ENCODE measurements around the gene GRXCR2.
A peak's percentile ranks its signal among the peaks of the same experiment; 100 is the strongest.
"Not testable (repeated sequence)": the region's sequence is repeated elsewhere in the genome, so short reads cannot be mapped to it uniquely, and the experiment has no call there.

GRXCR2 gene

DNA sequence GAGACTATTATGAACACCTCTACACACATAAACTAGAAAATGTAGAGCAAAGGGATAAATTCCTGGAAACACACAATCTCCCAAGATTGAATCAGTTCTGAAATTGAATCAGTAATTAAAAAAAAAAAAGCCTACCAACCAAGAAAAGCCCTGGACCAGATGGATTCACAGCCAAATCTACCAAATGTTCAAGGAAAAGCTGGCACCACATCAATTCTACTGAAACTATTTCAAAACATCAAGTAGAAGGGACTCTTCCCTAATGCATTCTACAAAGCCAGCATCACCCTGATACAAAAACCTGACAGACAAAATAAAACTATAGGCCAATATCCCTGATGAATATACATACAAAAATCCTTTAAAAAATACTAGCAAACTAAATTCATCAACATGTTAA lies 25.4 kb upstream of the GRXCR2 start:
- peaks cover 54% of the 10 kb centered on the region for H3K9me3 Mint-ChIP-seq
- TF ChIP-seq, protein P1, sequence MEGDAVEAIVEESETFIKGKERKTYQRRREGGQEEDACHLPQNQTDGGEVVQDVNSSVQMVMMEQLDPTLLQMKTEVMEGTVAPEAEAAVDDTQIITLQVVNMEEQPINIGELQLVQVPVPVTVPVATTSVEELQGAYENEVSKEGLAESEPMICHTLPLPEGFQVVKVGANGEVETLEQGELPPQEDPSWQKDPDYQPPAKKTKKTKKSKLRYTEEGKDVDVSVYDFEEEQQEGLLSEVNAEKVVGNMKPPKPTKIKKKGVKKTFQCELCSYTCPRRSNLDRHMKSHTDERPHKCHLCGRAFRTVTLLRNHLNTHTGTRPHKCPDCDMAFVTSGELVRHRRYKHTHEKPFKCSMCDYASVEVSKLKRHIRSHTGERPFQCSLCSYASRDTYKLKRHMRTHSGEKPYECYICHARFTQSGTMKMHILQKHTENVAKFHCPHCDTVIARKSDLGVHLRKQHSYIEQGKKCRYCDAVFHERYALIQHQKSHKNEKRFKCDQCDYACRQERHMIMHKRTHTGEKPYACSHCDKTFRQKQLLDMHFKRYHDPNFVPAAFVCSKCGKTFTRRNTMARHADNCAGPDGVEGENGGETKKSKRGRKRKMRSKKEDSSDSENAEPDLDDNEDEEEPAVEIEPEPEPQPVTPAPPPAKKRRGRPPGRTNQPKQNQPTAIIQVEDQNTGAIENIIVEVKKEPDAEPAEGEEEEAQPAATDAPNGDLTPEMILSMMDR (IDR thresholded peaks at IDR 0.05), result no peak
- no peak overlapping the region for H3K4me3 Mint-ChIP-seq
- H3K27ac Mint-ChIP-seq, result no peak overlapping the region
- H3K36me3 Mint-ChIP-seq (ENCODE audit: low read depth), result no peaks in the 10 kb centered on the region
- DNase-seq, result no peak
- H3K27me3 Mint-ChIP-seq (ENCODE audit: low read depth, poor library complexity), result no peaks in the 10 kb centered on the region
- no peaks in the 10 kb centered on the region for H3K4me1 Mint-ChIP-seq

DNA sequence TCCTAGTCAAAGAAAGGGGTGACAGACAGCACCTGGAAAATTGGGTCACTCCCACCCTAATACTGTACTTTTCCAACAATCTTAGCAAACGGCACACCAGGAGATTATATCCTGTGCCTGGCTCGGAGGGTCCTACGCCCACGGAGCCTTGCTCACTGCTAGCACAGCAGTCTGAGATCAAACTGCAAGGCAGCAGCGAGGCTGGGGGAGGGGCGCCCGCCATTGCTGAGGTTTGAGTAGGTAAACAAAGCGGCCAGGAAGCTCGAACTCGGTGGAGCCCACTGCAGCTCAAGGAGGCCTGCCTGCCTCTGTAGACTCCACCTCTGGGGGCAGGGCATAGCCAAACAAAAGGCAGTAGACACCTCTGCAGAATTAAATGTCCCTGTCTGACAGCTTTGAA lies 18.6 kb upstream of the GRXCR2 start:
- H3K9me3 Mint-ChIP-seq, result peaks cover 52% of the 10 kb centered on the region
- peaks cover 11% of the 10 kb centered on the region for H3K36me3 Mint-ChIP-seq (ENCODE audit: low read depth)
- H3K27ac Mint-ChIP-seq; H3K4me1 Mint-ChIP-seq; H3K4me3 Mint-ChIP-seq; H3K27me3 Mint-ChIP-seq (ENCODE audit: low read depth, poor library complexity); DNase-seq: not testable (repeated sequence)

DNA sequence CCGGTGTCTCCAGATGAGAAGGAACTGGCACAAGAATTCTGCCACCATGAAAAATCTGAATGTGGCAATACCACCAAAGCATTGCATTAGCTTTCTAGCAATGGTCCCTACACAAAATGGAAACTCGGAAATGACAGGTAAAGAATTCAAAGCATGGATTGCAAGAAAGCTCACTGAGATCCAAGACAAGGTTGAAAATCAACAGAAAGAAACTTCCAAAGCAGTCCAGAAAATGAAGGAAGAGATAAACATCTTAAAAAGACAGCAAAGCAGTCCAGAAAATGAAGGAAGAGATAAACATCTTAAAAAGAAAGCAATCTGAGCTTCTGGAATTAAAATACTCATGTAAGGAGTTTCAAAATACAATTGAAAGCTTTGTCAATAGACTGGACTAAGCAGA lies 16.8 kb upstream of the GRXCR2 start:
- H3K4me1 Mint-ChIP-seq, result no peaks in the 10 kb centered on the region
- H3K27ac Mint-ChIP-seq, result no peak overlapping the region
- H3K9me3 Mint-ChIP-seq, result peaks cover 41% of the 10 kb centered on the region
- no peaks in the 10 kb centered on the region for H3K27me3 Mint-ChIP-seq (ENCODE audit: low read depth, poor library complexity)
- H3K4me3 Mint-ChIP-seq, result no peak overlapping the region
- H3K36me3 Mint-ChIP-seq (ENCODE audit: low read depth), result peaks cover 11% of the 10 kb centered on the region
- no peak for DNase-seq
- TF ChIP-seq, protein P1 (IDR thresholded peaks at IDR 0.05), result no peak

DNA sequence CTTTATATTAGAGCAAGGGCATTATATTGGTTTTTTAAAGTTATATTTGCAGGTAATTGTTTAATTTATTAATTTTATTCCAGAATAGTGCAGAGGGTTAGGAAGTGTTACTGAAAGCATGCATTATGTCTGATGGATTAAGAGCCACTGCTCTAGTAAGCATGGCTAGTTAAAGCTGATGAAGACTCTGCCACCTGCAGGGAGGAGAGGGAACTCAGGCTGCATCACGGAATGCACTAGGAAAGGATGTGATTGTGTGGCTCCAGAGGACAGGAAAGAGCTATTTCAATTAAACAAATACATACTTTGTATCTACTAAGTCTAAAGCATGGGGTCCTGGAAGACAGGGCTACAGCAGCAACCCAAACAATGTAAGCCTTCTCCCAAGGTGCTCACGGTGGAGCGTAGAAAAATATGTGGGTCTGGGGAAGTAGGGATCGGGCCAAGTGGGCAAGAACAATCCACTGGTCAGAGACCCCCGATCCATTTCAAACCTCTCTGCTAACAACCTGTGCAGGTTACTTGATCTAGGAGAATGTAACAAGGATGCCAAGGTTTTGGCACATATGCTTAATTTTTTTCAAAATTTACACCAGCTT lies 15.3 kb upstream of the GRXCR2 start:
- DNase-seq, result peak; percentile 35
- Mint-ChIP-seq H3K9me3 (peaks cover 32% of the 10 kb centered on the region), H3K27ac (no peak overlapping the region), H3K27me3 (ENCODE audit: low read depth, poor library complexity) (no peaks in the 10 kb centered on the region), H3K4me3 (no peak overlapping the region), H3K36me3 (ENCODE audit: low read depth) (peaks cover 11% of the 10 kb centered on the region), H3K4me1 (no peaks in the 10 kb centered on the region)
- TF ChIP-seq, protein P1 (IDR thresholded peaks at IDR 0.05), result peak; percentile 73

DNA sequence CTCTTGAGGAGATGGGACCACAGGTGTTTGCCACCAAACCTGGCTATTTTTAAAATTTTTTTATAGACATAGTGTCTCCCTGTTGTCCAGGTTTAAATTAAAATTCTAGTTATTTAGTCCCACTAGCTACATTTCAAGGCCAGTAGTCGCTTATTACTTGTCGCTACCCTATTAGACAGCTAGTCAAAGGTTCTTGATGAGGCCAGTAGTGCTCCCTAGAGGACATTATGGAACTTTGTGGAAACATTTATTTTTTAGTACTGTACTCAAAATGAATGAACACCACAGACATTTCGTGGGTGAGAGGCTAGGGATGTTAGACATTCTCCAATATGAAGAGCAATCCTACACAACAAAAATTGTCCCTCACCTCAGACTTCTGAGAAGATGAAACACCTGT lies 14.4 kb upstream of the GRXCR2 start:
- Mint-ChIP-seq H3K27me3 (ENCODE audit: low read depth, poor library complexity) (no peaks in the 10 kb centered on the region), H3K4me3 (no peak overlapping the region), H3K4me1 (no peaks in the 10 kb centered on the region), H3K36me3 (ENCODE audit: low read depth) (peaks cover 11% of the 10 kb centered on the region), H3K9me3 (peaks cover 29% of the 10 kb centered on the region), H3K27ac (no peak overlapping the region)
- TF ChIP-seq, protein P1 (IDR thresholded peaks at IDR 0.05), result no peak
- no peak for DNase-seq

DNA sequence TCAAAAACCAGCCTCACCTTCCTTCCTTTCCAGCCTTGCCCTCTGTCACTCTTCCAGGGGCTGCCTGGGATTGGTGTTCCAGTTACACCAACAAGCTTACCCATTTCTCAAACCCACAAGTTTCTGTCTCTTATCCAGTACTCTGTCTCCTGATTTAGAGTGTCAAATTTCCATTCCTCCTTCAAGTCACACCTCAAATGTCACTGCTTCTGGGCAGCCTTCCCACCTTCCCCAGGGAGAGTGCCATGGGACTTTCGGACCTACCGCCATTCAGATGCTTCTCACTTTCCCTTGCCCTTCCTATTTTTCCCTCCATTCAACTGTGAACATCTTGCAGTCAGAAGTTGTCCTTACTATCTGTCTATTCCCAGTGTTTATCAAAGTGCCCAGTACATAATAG lies 2.0 kb upstream of the GRXCR2 start:
- Mint-ChIP-seq H3K36me3 (ENCODE audit: low read depth) (peaks cover 5% of the 10 kb centered on the region), H3K4me3 (no peak overlapping the region), H3K27me3 (ENCODE audit: low read depth, poor library complexity) (peaks cover 4% of the 10 kb centered on the region), H3K4me1 (no peaks in the 10 kb centered on the region), H3K27ac (peak overlapping the region; percentile 3), H3K9me3 (peaks cover 18% of the 10 kb centered on the region)
- TF ChIP-seq, protein P1 (IDR thresholded peaks at IDR 0.05), result no peak
- DNase-seq, result no peak
